HG03432 (cell line): Measurements from ENCODE around the gene PDF.
"Not testable (repeated sequence)": the region's sequence is repeated elsewhere in the genome, so short reads cannot be mapped to it uniquely, and the experiment has no call there.

Experiments
- ATAC-seq: cut with Tn5 transposase; IDR thresholded peaks from one replicate; pipeline ENCODE4 v1.9.1; 2021; ENCODE audit warnings: mild to moderate bottlenecking, moderate library complexity; ENCODE audit not compliant: unreplicated experiment

The PDF gene, protein sequence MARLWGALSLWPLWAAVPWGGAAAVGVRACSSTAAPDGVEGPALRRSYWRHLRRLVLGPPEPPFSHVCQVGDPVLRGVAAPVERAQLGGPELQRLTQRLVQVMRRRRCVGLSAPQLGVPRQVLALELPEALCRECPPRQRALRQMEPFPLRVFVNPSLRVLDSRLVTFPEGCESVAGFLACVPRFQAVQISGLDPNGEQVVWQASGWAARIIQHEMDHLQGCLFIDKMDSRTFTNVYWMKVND

DNA sequence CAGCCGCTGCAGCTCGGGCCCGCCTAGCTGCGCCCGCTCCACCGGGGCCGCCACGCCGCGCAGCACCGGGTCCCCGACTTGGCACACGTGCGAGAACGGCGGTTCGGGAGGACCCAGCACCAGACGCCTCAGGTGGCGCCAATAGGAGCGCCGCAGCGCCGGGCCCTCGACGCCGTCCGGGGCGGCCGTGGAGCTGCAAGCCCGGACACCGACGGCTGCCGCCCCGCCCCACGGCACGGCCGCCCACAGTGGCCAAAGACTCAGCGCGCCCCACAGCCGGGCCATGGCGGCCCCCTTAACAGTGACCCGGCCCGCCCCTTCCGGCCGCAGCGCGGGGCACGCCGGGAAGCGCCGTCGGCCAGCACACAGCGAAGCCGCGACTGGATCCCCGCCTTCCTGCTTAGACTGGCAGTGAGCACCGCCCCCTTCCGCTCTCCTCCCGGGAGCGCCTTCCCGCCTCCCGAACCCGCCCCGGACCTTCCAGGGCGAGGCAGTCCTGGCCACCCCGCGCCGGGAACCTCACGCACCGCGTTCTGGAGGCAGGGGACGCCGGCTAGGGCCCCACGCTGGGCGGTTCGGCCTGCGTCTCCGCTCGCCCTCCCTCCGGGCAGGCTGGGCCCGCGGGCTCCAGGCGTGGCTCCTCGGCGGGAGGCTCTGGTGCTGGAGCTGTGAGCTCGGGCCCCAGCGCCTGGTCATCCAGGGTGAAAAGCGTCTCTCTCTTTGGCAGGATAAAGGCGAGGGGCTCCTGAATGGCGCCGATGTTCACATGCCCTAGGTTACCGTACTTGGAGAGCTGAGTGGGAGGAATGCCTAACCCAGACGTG is at the start of gene PDF:
Gene PDF (minus strand): TSS at position 303 of the 824 bp plus-strand sequence. CDS start 18 bp downstream, at position 285.
- peak; percentile 95 for ATAC-seq

DNA sequence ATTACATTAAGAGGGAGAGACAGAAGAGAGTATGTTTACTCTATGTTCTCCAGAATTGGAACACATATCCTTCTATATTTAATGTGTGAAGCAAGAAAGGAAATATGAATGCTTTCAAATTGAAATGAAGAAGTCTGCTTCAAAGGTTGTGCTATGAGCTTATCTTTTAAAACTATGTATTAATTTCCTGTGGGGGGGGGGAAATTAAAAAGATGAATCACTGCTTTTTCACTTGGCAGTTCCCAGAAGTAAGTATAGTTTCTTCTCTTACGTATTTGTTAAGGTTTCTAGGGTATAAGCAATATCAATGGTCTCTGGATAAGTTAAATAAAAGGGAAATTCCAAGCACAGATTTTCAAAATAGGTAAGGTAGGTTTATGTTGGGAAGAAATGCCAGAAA is 48.4 kb upstream of the PDF start:
- ATAC-seq, result no peak

DNA sequence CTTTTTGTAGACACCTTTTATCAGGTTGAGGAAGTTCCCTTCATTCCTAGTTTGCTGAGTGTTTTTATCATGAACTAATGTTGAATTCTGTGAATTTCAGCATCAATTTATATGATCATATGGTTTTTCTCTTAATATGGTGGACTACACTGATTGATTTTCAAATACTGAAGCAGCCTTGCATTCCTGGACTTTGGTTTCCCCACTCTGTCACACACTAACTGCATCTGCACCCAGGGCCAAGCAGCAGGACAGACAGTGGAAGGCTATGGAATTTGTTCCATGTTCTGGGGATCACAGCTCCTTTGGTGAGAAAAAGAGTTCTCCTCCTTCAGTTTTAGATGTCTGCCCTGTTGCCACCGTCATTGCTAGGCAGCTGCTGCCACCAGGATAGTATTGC is 47.6 kb upstream of the PDF start:
- no peak for ATAC-seq

DNA sequence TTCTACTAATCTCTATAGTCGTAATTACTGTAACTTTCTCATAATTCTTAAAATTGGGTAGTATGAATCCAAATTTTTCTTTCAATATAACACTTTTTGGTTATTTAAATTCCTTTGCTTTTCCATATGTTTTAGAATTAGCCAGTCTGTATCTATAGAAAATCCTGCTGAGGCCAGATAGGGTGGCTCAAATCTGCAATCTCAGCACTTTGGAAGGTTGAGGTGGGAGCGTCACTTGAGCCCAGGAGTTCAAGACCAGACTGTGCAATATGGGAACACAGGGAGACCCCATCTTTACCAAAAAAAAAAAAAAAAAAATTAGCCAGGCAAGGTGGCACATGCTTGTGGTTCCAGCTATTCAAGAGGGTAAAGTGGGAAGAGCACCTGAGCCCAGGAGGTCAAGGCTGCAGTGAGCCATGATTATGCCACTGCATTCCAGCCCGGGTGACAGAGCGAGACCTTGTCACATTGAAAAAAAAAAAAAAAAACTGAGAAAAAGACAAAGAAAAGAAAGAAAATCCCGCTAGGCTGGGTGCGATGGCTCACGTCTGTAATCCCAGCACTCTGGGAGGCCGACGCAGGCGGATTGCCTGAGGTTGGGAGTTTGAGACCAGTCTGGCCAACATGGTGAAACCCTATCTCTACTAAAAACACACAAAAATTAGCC is 46.1 kb upstream of the PDF start:
- ATAC-seq, result no peak

DNA sequence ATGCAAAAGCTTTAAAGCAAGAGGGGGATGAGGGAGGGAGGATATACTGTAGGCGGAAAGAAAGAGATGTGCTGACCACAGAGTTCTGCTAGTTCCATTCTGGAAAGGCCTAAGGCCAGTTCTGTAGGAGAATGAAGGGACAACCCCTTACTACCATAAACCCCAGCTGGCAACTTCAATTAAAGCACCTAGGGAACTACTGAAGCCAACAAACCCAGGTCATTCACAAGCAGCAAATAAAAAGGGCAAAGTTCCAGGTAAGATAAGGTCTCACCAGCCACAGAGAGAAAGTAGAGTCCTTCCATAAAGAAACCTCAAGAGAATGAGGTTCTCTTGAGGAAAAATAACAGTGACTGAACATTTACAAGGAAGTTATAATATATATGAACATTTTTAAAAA is 42.6 kb upstream of the PDF start:
- no peak for ATAC-seq

DNA sequence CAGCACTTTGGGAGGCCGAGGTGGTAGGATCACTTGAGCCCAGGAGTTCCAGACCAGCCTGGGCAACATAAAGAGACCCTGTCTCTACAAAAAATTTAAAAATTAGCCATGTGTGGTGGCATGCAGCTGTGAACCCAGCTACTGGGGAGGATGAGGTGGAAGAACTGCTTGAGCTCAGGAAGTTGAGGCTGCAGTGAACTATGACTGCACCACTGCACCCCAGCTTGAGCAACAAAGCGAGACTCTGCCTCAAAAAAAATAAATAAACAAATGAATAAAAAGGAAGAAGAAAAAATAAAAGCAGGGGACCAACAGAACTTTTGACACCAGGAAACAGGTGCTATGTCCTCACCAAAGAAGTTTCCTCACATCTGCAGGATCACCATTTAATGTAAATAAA is 41.2 kb upstream of the PDF start:
- no peak for ATAC-seq

DNA sequence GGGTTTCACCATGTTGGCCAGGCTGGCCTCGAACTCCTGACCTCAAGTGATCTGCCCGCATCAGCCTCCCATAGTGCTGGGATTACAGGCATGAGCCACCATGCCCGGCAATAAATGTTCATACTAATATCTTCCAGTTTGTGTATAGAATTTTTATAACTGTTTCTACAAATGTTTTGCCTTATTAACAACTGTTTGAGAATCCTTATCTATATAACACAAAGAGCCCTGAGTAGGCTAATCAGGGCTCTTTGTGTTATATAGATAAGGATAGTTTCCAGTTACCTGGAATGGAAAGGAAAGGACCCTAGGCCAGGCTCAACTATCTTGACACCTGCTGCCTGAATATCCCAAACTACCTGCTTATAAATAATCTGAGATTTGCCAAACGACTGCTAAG is 38.5 kb upstream of the PDF start:
- no peak for ATAC-seq

DNA sequence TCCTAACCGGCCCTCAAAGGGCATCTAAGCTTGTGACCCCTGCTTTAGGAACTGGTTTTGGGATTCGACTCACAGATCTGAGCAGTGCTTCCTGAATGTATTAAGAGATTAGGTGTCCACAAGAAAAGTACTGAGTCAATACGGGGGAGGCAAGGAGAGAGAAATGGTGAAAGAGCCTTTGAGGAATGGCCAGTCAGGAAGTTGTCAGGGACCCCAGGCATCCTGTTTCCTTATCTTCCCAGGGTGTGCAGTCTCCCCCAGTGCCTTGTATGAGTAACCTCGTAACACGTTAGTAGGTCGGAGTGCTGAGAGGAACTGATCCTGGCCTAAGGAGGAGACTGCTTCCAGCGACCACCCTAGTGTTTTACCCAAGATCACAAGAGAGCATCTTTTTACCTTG is 37.6 kb upstream of the PDF start:
- no peak for ATAC-seq

DNA sequence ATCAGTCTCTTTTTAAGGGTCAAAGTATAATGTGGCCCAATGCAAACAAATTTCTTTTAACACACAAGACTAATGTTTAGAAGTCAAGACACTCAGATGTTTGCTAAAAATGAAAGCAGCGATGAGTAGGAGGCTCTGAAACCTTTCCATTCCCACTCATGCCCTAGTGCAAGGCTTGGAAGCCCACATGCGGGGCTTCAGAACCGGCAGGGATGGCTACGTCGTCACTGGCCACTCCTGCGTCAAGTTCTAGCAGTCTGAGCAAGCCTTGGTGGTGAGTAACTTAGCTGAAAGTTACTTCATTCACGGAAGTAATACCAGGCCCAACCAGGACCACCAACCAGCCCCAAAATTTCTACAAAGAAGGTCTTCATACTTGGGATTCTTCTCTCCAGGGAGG is 36.0 kb upstream of the PDF start:
- ATAC-seq, result no peak

DNA sequence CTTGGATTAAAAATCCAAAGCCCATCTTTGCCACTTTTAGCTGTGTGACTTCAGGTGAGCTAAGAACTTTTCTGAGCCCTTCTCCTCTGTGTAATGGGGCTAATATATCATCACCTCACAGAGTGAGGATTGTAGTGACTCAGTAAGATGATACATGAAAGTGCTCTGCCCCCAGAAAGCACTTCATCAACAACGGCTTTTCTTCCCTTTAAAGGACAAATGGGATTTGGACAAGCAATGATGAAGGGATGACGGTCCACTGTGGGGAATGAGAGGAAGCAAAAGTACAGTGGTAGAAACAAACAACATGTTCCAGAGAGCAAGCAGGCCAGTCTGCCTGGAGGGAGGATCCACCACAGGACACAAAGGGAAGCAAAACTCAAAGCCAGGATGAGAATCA is 35.5 kb upstream of the PDF start:
- ATAC-seq, result no peak

DNA sequence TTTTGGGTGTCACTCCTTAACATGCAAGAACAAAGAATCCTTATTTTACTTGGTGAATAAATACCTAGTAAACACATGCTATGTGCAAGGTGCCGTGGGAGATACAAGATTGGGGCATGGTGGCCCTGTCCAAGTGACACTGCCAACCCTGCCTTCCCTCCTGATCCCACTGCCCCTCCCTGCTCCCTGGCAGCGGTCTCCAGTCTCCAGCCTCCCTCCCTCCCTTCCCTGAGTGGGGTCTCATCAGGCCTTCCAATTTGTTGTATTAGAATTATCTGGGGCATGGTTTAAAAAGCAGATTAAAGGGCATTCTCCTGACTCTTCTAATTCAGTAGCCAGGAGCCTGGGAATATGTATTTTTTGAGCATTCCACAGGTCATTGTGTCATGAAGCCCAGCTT is 33.7 kb upstream of the PDF start:
- ATAC-seq, result no peak

DNA sequence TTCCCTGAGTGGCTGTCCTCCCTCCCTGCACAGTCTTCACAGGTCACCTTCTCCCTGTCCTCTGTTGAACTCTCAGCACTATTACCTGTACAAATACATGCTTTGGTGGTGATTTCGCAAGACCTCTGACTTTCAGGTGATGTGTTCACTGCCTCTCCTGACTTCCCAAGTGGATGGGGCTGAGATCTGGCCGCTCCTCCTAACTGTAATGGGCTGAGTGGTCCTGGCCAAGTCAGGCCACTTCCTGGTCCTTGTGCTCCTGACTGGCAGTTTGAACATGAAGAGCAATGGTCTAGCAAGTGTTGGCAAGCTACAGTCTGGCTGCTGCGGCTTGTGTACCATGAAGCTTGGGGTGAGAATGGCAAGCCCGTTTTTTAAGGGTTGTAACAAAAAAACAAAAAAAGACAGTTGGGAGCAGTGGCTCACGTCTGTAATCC is 32.9 kb upstream of the PDF start:
- ATAC-seq, result no peak

DNA sequence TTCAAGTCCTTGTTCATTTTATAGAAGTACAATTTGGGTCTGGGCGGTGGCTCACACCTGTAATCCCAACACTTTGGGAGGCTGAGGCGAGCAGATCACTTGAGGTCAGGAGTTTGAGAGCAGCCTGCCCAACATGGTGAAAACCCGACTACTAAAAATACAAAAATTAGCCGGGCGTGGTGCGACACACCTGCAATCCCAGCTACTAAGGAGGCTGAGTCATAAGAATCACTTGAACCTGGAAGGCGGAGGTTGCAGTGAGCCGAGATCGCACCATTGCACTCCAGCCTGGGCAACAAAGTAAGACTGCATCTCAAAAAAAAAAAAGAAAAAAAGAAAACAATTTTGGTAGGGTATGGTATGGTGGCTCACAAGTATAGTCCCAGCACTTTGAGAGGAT is 29.7 kb upstream of the PDF start:
- ATAC-seq, result not testable (repeated sequence)

DNA sequence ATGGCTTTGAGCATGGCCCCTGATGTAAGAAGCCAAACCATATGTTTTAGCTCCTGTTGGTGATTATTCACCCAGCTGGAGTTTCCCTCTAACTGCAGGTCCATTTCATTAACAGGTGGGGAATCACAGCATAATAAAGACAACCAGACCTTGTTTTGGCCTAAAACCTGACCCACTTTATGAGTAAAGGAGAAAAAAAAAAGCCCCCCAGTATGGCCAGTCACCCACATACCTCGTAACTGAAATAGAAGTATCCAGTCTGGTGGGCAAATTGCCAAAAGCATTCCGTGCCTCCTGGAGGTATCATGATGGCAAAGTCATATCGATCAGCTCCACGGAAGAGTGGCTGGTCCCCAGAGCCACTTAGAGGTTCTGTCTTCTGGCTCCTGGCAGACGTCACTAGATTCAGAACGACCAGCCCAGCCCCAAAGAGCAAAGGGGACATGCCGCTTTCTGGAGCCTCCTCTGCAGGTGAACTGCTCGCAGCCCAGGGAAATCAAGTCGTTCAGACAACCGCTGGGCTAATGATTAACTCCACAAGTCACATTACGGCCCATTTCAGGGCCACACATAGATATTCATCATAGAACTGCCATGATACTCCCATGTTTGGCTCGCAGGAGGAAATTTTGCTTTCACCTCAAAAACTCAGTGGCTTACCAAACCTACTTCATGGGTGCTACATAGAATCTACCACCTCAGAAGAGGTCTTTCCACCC is 21.1 kb upstream of the PDF start, which contains the start of gene TMED6:
Gene TMED6 (minus strand): TSS at position 478 of the 719 bp plus-strand sequence. CDS start 33 bp downstream, at position 445.
- ATAC-seq, result no peak

DNA sequence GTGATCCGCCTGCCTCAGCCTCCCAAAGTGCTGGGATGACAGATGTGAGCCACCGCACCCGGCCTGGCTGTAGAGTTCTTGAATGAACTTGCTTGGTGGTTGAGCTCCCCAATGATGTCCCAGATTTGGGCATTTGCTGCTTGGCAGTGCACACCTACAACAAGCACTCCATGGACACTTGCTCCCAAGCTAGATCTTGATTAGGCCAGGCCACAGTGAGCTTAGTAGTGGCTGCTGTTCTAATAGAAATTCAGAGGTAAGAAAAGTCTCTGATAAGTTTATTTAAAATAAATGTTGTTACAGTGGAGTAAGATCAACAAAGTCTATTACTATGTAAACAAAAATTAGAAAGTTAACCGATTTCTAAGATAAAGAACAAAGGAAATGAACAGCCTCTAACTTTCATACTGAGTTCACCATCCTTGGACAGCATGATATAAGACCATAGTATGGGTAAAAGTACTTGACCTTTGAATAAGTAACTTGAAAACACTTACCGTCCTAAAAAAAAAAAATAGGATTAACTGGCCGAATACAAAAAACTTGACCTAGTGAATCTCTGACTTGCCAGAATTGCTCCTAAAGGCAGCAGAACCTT is 20.2 kb upstream of the PDF start:
- no peak for ATAC-seq

DNA sequence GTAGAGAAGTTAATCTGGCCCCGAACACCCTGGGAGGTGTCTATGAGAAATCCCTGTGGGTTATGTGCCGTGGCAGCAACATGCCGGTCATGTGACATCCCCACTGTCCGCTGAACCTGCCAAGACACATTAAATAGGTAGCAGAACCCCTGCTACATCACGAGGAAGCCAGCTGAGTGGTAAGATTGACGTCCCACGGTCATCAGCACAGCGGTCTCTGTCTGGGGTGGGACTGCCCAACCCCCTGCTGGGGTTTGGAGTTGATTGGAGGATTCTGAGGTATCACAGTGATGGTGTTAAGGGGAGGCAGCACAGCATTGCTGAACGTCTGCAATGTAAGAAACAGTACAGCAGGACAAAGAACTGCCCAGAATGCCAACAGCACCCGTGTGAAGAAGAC is 19.1 kb upstream of the PDF start:
- ATAC-seq, result no peak

DNA sequence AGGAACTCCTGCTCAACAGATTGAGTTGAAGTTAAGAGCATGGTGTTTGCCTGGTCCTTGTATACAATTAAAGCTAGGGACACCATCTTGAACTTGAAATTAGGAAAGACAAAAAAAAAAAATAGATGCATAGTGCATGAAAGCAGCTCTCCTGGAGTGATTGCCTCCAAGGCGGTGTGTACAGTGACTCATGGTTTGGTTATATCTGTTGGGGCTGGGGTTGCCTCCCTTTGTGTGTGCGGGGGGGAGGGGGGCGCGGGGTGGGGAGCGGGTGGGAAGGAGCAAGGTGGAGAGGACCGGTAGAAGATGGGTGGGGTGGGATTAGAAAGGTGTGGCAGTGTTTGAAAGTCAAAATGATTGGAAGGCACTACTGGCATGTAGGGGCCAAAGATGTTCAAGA is 17.8 kb upstream of the PDF start:
- ATAC-seq, result no peak

DNA sequence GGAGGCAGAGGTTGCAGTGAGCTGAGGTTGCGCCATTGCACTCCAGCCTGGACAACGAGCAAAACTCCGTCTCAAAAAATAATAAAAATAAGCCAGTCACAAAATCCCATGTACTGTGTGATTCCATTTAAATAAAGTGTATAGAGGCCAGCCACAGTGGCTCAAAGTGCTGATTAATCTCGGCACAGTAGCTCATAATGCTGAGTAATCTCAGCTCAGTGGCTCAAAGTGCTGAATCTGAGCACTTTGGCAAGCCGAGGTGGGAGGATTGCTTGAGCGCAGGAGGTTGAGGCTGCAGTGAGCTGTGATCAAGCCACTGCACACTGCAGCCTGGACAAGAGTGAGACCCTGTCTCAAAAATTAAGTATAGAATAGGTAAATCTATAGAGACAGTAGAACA is 16.3 kb upstream of the PDF start:
- ATAC-seq, result no peak

DNA sequence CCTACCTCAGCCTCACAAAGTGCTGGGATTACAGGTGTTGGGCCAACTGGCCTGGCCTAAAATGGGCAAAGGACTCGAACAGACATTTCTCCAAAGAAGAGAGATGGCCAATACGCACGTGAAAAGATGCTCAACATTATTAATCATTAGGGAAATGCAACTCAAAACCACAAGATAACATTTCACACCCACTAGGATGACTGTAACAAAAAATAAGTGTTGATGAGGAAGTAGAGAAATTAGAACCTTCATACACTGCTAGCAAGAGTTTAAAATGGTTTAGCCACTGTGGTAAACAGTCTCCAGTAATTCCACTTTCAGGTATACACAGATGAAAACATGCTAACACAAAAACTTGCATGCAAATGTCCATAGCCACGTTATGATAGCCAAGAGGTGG is 15.5 kb upstream of the PDF start:
- ATAC-seq, result no peak

DNA sequence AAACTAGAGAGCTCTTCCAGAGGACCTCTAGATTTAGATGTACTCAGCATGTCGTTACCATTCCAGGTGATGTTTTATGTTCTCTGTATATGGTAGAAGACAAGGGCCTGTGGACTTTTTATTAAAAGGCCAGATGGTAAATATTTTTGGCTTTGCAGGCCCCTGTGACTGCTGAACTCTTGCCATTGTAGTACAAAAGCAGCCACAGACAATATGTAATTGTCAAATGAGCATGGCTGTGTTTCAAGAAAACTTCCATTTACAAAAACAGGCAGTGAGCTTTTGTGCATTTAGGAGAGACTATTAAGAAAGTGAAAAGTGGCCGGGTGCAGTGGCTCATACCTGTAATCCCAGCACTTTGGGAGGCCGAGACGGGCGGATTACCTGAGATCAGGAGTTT is 13.8 kb upstream of the PDF start:
- no peak for ATAC-seq

DNA sequence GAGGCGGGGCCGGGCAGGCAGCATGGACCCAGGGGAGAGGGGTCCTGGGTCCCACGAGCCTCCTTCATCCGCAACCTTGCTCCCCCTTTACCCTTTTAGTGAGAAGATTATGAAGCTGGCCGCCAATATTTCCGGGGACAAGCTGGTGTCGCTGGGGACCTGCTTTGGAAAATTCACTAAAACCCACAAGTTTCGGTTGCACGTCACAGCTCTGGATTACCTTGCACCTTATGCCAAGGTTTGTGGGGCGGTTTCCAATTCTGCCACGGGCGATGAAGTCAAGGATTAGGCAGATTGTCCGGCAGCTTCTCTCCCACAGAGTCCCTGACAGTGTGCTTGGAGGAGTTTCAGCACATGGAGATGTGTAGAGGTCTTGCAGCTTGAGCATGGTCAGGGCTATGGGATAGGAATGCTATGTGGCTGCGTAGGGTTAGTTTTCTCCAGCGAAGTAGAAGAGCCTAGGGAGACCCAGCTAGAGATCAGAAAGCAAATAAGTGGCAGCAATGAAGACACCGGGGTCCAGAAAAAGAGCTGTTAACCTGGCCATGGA is 9.8 kb upstream of the PDF start:
- ATAC-seq, result no peak
